Liver (tissue), 9 donors: ENCODE measurements around the gene JCAD. TPM values are rescaled to one million over a fixed set of nuclear protein-coding genes. Genes with fewer than 3 reads are reported as not detected.
"Not testable (repeated sequence)": the region's sequence is repeated elsewhere in the genome, so short reads cannot be mapped to it uniquely, and the experiment has no call there.

ENCODE experiments used
- DNase-seq: peaks from one replicate; pipeline ENCODE4 v3.0.0-alpha.2; 2017; ENCODE audit warnings: low spot score
- H3K27ac ChIP-seq, 2 donors: one replicate each; pipeline ENCODE4 v1.7.0; 2013; ENCODE audit warnings: inconsistent platforms in 2 of 2, low read length in 2 of 2, control low read depth in 1 of 2, low read depth in 1 of 2, mild to moderate bottlenecking in 1 of 2
- H3K27me3 ChIP-seq, 4 donors: one replicate each; pipeline versions ENCODE4 v1.6.1 to v1.7.0; 2013; ENCODE audit warnings: low read length in 3 of 4, inconsistent platforms in 1 of 4, mild to moderate bottlenecking in 1 of 4, moderate library complexity in 1 of 4; ENCODE audit not compliant: control insufficient read depth in 4 of 4, insufficient read depth in 4 of 4
- H3K36me3 ChIP-seq, 4 donors: one replicate each; pipeline versions ENCODE4 v1.6.1 to v1.7.0; 2013; ENCODE audit warnings: low read length in 3 of 4, mild to moderate bottlenecking in 3 of 4, low read depth in 1 of 4, moderate library complexity in 1 of 4; ENCODE audit not compliant: control insufficient read depth in 4 of 4, insufficient read depth in 3 of 4
- H3K4me1 ChIP-seq, 4 donors: one replicate each; pipeline versions ENCODE4 v1.6.1 to v1.7.0; 2013; ENCODE audit warnings: low read length in 3 of 4, mild to moderate bottlenecking in 3 of 4, moderate library complexity in 1 of 4; ENCODE audit not compliant: control insufficient read depth in 4 of 4, insufficient read depth in 4 of 4
- H3K4me3 ChIP-seq, 3 donors: one replicate each; pipeline versions ENCODE4 v1.6.1 to v1.7.0; 2013; ENCODE audit warnings: low read length in 3 of 3, control low read depth in 1 of 3, low read depth in 1 of 3, mild to moderate bottlenecking in 1 of 3
- H3K9ac ChIP-seq, 2 donors: one replicate each; pipeline ENCODE4 v1.7.0; 2013; ENCODE audit warnings: low read length in 2 of 2, mild to moderate bottlenecking in 2 of 2, moderate library complexity in 2 of 2, control low read depth in 1 of 2, low read depth in 1 of 2
- H3K9me3 ChIP-seq, 4 donors: one replicate each; pipeline versions ENCODE4 v1.6.1 to v1.7.0; 2013; ENCODE audit warnings: low read length in 3 of 4; ENCODE audit not compliant: control insufficient read depth in 4 of 4
- EGR1 ChIP-seq, 2 donors: IDR thresholded peaks; 2 replicates each; pipeline ENCODE4 v1.6.1; 2016 to 2018; ENCODE audit warnings: antibody characterized with exemption in 2 of 2, low read depth in 2 of 2
- FOXA1 ChIP-seq: IDR thresholded peaks from 2 replicates; pipeline ENCODE4 v1.6.1; 2016; ENCODE audit warnings: antibody characterized with exemption
- FOXA2 ChIP-seq: IDR thresholded peaks from 2 replicates; pipeline ENCODE4 v1.6.1; 2016; ENCODE audit warnings: antibody characterized with exemption
- GABPA ChIP-seq, 2 donors: IDR thresholded peaks in 1 of 2; conservative IDR thresholded peaks in 1 of 2; 2 replicates each; pipeline ENCODE4 v1.6.1; 2016; ENCODE audit warnings: antibody characterized with exemption in 2 of 2, mild to moderate bottlenecking in 1 of 2, moderate library complexity in 1 of 2
- HNF4A ChIP-seq, 2 donors: conservative IDR thresholded peaks; 2 replicates each; pipeline ENCODE4 v1.6.1; 2016; ENCODE audit warnings: antibody characterized with exemption in 2 of 2, mild to moderate bottlenecking in 2 of 2
- HNF4G ChIP-seq: IDR thresholded peaks from 2 replicates; pipeline ENCODE4 v1.6.1; 2016; ENCODE audit warnings: antibody characterized with exemption
- JUND ChIP-seq, 2 donors: IDR thresholded peaks; 2 replicates each; pipeline ENCODE4 v1.6.1; 2016; ENCODE audit warnings: antibody characterized with exemption in 2 of 2
- NR2F2 ChIP-seq: IDR thresholded peaks from 2 replicates; pipeline ENCODE4 v1.6.1; 2016; ENCODE audit warnings: antibody characterized with exemption
- RAD21 ChIP-seq, 2 donors: IDR thresholded peaks; 2 replicates each; pipeline ENCODE4 v1.6.1; 2016; ENCODE audit warnings: antibody characterized with exemption in 2 of 2, mild to moderate bottlenecking in 2 of 2
- RXRA ChIP-seq, 2 donors: IDR thresholded peaks; 2 replicates each; pipeline ENCODE4 v1.6.1; 2017 to 2018; ENCODE audit warnings: antibody characterized with exemption in 2 of 2, mild to moderate bottlenecking in 1 of 2
- SP1 ChIP-seq: IDR thresholded peaks from 2 replicates; pipeline ENCODE4 v1.6.1; 2018; ENCODE audit warnings: antibody characterized with exemption, mild to moderate bottlenecking
- TAF1 ChIP-seq: conservative IDR thresholded peaks from 2 replicates; pipeline ENCODE4 v1.6.1; 2016; ENCODE audit warnings: antibody characterized with exemption, mild to moderate bottlenecking
- YY1 ChIP-seq: IDR thresholded peaks from 2 replicates; pipeline ENCODE4 v1.6.1; 2016; ENCODE audit warnings: antibody characterized with exemption, mild to moderate bottlenecking
- WGBS: extraction: QIAGEN DNeasy Blood & Tissue Kit; methylation state at CpG from one replicate; pipeline ENCODE4 v1.1.7; 2013; 5-methylcytosine and 5-hydroxymethylcytosine counted together
- polyA plus RNA-seq, 2 donors: library from polyadenylated mRNA; stranded (reverse) in 1 of 2; unstranded in 1 of 2; fragments of 200-250 nt in 1 of 2; fragments of >200 nt in 1 of 2; fragmentation: Nextera tagmentation in 1 of 2; extraction: Ambion mirVana in 1 of 2; gene quantifications; one replicate each; pipeline versions ENCODE4 v1.2.1 to v1.2.3, GENCODE V29; 2013 to 2015
- total RNA-seq, 2 donors: library from RNA; depleted of rRNA; stranded (reverse); fragments of >200 nt; gene quantifications; one replicate each; pipeline ENCODE4 v1.2.3, GENCODE V29; 2014
- TF ChIP-seq, protein P1 (sequence below): fragments of 150-350 bp; IDR thresholded peaks from 2 replicates; pipeline ENCODE4 v1.5.1; 2017; ENCODE audit warnings: improper control_type of control experiment, low read depth, low read length; ENCODE audit not compliant: missing input control
- TF ChIP-seq, protein P2 (sequence below): IDR thresholded peaks from 2 replicates; pipeline ENCODE4 v1.6.1; 2016; ENCODE audit warnings: antibody characterized with exemption
- TF ChIP-seq, protein P3 (sequence below): IDR thresholded peaks from 2 replicates; pipeline ENCODE4 v1.6.1; 2016; ENCODE audit warnings: antibody characterized with exemption
- TF ChIP-seq, protein P4 (sequence below): IDR thresholded peaks from 2 replicates; pipeline ENCODE4 v1.6.1; 2016; ENCODE audit warnings: antibody characterized with exemption, mild to moderate bottlenecking
- donor health status: healthy.
- donor health status: healthy.
- donor health status: healthy.
- donor health status: healthy.
- donor health status: healthy.

The JCAD gene
- total and polyA plus RNA-seq, 4 donors = 0.77 to 3.2 (median 1.1) TPM

DNA sequence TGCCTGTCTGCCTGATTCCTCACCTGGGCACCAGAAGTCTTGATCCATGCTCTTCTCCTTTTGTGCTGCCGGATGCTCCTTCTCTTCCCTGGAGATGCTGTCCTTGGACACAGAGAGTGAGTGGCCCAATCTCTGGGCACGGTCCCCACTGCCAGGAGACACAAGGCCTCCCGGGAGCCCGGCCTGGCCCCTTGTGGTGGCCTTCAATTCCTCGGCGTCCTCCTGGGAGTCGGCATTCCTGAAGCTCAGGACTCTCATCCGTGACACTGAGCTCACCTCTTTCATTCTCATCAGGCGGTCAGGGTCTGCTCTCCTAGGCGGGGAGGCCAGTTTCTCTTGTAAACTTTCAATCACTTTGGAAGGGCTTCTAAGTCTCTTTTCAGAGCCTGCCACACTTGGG is 33.3 kb downstream of the JCAD start:
- H3K36me3 ChIP-seq = no peaks in the 10 kb centered on the region

DNA sequence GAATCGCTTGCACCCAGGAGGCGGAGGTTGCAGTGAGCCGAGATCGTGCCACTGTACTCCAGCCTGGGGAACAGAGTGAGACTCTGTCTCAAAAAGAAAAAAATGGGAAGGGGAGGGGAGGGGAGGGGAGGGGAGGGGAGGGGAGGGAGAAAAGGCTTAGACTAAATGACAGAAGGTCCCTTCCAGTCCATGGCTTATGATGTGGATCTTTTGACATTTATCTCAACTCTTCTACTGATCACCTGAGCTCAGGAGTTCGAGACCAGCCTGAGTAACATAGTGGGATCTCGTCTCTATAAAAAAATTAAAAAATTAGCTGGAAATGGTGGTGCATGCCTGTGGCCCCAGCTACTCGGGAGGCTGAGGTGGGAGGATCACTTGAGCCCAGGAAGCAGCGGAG is 34.0 kb downstream of the JCAD start:
- 95% methylated on average over 8 of the region's 8 CpGs for WGBS
- not testable (repeated sequence) for H3K4me3 ChIP-seq, H3K27ac ChIP-seq, H3K9ac ChIP-seq, H3K36me3 ChIP-seq, H3K9me3 ChIP-seq, DNase-seq, H3K27me3 ChIP-seq
- peaks cover 0 to 11% (median 5%) of the 10 kb centered on the region in 4 donors for H3K4me1 ChIP-seq

More for the DNA sequence above, 33.3 kb downstream of the JCAD start:
- H3K9me3 ChIP-seq = no peaks in the 10 kb centered on the region
- no peaks in the 10 kb centered on the region for H3K27me3 ChIP-seq
- H3K9ac ChIP-seq = no peak overlapping the region
- no peak for DNase-seq
- TF ChIP-seq HNF4A (conservative IDR thresholded peaks at IDR 0.05) (no peak), SP1 (no peak), EGR1 (IDR thresholded peaks at IDR 0.05; ENCODE audit: low read depth in 2 of 2) (no peak), HNF4G (no peak), RAD21 (IDR thresholded peaks at IDR 0.05) (no peak), RXRA (IDR thresholded peaks at IDR 0.05) (no peak), GABPA (IDR thresholded peaks at IDR 0.05 in 1 of 2, conservative IDR thresholded peaks at IDR 0.05 in 1 of 2) (no peak), FOXA2 (no peak), JUND (IDR thresholded peaks at IDR 0.05) (no peak), YY1 (no peak), NR2F2 (no peak)
- TF ChIP-seq, protein P1, sequence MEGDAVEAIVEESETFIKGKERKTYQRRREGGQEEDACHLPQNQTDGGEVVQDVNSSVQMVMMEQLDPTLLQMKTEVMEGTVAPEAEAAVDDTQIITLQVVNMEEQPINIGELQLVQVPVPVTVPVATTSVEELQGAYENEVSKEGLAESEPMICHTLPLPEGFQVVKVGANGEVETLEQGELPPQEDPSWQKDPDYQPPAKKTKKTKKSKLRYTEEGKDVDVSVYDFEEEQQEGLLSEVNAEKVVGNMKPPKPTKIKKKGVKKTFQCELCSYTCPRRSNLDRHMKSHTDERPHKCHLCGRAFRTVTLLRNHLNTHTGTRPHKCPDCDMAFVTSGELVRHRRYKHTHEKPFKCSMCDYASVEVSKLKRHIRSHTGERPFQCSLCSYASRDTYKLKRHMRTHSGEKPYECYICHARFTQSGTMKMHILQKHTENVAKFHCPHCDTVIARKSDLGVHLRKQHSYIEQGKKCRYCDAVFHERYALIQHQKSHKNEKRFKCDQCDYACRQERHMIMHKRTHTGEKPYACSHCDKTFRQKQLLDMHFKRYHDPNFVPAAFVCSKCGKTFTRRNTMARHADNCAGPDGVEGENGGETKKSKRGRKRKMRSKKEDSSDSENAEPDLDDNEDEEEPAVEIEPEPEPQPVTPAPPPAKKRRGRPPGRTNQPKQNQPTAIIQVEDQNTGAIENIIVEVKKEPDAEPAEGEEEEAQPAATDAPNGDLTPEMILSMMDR = no peak
- TF ChIP-seq, protein P2, sequence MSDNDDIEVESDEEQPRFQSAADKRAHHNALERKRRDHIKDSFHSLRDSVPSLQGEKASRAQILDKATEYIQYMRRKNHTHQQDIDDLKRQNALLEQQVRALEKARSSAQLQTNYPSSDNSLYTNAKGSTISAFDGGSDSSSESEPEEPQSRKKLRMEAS = no peak
- TF ChIP-seq, protein P3, sequence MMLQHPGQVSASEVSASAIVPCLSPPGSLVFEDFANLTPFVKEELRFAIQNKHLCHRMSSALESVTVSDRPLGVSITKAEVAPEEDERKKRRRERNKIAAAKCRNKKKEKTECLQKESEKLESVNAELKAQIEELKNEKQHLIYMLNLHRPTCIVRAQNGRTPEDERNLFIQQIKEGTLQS = no peak
- peaks cover 0 to 11% (median 5%) of the 10 kb centered on the region in 4 donors for H3K4me1 ChIP-seq
- no peak overlapping the region for H3K27ac ChIP-seq
- WGBS = 96% methylated on average over 10 of the region's 10 CpGs
- no peak overlapping the region for H3K4me3 ChIP-seq

DNA sequence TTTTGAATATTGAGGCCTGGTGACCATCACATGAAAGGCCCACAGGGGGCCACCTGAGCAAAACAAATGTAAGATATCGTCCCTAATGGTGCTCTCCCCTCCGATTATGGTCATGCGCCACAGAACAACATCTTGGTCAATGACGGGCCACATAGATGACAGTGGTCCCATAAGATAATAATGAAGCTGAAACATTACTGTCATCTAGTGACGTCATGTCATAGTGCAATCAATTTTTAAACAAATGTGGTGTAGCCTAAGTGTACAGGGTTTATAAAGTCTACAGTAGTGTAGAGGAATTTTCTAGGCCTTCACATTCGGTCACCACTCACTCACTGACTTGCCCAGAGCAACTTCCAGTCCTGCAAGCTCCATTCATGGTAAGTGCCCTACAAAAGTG is 36.8 kb downstream of the JCAD start:
- Histone ChIP-seq H3K27me3 (no peaks in the 10 kb centered on the region), H3K36me3 (no peaks in the 10 kb centered on the region), H3K27ac (no peak overlapping the region), H3K4me1 (peaks cover 0 to 6% (median 3%) of the 10 kb centered on the region in 4 donors), H3K9me3 (no peaks in the 10 kb centered on the region), H3K4me3 (no peak overlapping the region), H3K9ac (no peak overlapping the region)
- 95% methylated on average over 6 of the region's 6 CpGs for WGBS
- DNase-seq = no peak
- TF ChIP-seq EGR1 (IDR thresholded peaks at IDR 0.05; ENCODE audit: low read depth in 2 of 2) (no peak), NR2F2 (no peak), RXRA (IDR thresholded peaks at IDR 0.05) (no peak), GABPA (IDR thresholded peaks at IDR 0.05 in 1 of 2, conservative IDR thresholded peaks at IDR 0.05 in 1 of 2) (no peak), SP1 (no peak), RAD21 (IDR thresholded peaks at IDR 0.05) (no peak), FOXA2 (no peak), FOXA1 (no peak), YY1 (no peak), HNF4G (no peak), TAF1 (no peak)
- TF ChIP-seq, protein P3 = no peak
- TF ChIP-seq, protein P1 = no peak
- TF ChIP-seq, protein P4, sequence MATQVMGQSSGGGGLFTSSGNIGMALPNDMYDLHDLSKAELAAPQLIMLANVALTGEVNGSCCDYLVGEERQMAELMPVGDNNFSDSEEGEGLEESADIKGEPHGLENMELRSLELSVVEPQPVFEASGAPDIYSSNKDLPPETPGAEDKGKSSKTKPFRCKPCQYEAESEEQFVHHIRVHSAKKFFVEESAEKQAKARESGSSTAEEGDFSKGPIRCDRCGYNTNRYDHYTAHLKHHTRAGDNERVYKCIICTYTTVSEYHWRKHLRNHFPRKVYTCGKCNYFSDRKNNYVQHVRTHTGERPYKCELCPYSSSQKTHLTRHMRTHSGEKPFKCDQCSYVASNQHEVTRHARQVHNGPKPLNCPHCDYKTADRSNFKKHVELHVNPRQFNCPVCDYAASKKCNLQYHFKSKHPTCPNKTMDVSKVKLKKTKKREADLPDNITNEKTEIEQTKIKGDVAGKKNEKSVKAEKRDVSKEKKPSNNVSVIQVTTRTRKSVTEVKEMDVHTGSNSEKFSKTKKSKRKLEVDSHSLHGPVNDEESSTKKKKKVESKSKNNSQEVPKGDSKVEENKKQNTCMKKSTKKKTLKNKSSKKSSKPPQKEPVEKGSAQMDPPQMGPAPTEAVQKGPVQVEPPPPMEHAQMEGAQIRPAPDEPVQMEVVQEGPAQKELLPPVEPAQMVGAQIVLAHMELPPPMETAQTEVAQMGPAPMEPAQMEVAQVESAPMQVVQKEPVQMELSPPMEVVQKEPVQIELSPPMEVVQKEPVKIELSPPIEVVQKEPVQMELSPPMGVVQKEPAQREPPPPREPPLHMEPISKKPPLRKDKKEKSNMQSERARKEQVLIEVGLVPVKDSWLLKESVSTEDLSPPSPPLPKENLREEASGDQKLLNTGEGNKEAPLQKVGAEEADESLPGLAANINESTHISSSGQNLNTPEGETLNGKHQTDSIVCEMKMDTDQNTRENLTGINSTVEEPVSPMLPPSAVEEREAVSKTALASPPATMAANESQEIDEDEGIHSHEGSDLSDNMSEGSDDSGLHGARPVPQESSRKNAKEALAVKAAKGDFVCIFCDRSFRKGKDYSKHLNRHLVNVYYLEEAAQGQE = no peak
- TF ChIP-seq, protein P2 = no peak
